ENCODE results near the gene UBTF. TPM values are rescaled to one million over a fixed set of nuclear protein-coding genes. Genes with fewer than 3 reads are reported as not detected.

Gene UBTF
- total RNA-seq, 4 donors from 2014 or later = 65.7 to 71.9 (median 69.3) TPM

DNA sequence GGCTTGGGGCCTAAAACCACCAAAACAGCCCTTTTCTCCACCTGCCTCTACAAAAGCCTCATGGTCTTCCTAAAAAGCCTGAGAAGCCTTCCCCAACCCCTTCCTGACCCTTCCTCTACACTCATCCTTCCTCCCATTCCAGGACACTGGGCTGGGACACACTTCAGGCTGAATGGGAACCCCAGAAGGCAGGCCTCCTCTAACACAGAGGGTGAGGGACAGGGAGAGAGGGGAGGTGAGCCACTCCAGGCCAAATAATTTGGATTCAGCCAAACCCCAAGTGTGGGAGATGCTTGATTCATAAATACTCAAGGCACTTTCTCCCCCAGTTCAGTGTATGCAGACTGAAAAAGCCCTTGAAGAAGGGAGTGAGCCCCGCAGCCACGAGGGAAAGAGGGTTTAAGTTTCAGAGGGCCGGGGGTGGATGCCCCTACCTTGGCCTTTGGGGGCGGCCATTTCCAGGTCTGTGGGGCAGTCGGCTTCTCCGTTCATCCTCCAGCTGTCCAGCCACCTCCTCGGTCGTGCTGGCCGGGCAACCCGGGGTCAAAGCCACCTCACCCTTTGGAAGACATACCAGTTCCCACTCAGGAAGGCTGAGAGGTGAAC is 1.6 kb downstream of the UBTF start:
- WGBS, 2 donors = 3% methylated on average over 8 to 10 of the region's 10 CpGs

DNA sequence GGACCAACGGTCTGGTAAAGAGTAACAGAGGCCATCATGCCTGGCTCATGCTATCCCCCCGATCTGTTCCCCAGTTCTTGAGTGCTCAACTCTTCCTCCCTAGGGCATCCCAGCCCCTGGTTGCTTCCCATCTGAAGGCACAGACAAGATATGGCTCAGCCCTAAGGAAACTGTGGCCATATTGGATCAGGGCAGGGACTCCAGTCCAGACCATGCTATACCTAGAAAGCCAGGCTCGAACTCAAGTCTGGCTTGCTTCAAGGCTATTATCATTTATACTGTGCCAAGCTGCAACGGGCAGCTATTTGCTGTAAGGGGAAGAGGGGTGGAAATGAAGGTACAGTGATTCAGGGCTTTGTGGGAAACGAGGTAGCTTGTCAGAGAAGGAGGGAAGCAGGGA is 2.8 kb downstream of the UBTF start:
- Histone ChIP-seq H3K36me3 (peaks cover 0 to 49% (median 16%) of the 10 kb centered on the region in 3 donors), H3K27ac (peak overlapping the region in 3 of 4 donors; percentile 5 to 99 (median 96)), H3K4me3 (no peak overlapping the region), H3K4me1 (peaks cover 4 to 51% (median 21%) of the 10 kb centered on the region in 4 donors), H3K27me3 (no peaks in the 10 kb centered on the region), H3K9me3 (no peaks in the 10 kb centered on the region)
- TF ChIP-seq POLR2A (IDR thresholded peaks at IDR 0.05) (no peak), EP300 (IDR thresholded peaks at IDR 0.05) (no peak)
- TF ChIP-seq, protein P1, sequence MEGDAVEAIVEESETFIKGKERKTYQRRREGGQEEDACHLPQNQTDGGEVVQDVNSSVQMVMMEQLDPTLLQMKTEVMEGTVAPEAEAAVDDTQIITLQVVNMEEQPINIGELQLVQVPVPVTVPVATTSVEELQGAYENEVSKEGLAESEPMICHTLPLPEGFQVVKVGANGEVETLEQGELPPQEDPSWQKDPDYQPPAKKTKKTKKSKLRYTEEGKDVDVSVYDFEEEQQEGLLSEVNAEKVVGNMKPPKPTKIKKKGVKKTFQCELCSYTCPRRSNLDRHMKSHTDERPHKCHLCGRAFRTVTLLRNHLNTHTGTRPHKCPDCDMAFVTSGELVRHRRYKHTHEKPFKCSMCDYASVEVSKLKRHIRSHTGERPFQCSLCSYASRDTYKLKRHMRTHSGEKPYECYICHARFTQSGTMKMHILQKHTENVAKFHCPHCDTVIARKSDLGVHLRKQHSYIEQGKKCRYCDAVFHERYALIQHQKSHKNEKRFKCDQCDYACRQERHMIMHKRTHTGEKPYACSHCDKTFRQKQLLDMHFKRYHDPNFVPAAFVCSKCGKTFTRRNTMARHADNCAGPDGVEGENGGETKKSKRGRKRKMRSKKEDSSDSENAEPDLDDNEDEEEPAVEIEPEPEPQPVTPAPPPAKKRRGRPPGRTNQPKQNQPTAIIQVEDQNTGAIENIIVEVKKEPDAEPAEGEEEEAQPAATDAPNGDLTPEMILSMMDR (IDR thresholded peaks at IDR 0.05) = no peak
- WGBS, 2 donors = 62 to 70% methylated on average over 5 of the region's 5 CpGs
- DNase-seq (ENCODE audit: low spot score in 2 of 2) = no peak

More for the DNA sequence above, 1.6 kb downstream of the UBTF start:
- peak overlapping the region; percentile 32 to 85 (median 76) for H3K4me3 ChIP-seq
- peaks cover 0 to 38% (median 16%) of the 10 kb centered on the region in 3 donors for H3K36me3 ChIP-seq
- TF ChIP-seq EP300 (IDR thresholded peaks at IDR 0.05) (no peak), POLR2A (IDR thresholded peaks at IDR 0.05) (no peak)
- TF ChIP-seq, protein P1 (IDR thresholded peaks at IDR 0.05) = no peak
- DNase-seq (ENCODE audit: low spot score in 2 of 2) = no peak
- no peaks in the 10 kb centered on the region for H3K9me3 ChIP-seq
- no peaks in the 10 kb centered on the region for H3K27me3 ChIP-seq
- H3K4me1 ChIP-seq = peaks cover 4 to 50% (median 27%) of the 10 kb centered on the region in 4 donors
- H3K27ac ChIP-seq = peak overlapping the region; percentile 95 to 99 (median 98)

DNA sequence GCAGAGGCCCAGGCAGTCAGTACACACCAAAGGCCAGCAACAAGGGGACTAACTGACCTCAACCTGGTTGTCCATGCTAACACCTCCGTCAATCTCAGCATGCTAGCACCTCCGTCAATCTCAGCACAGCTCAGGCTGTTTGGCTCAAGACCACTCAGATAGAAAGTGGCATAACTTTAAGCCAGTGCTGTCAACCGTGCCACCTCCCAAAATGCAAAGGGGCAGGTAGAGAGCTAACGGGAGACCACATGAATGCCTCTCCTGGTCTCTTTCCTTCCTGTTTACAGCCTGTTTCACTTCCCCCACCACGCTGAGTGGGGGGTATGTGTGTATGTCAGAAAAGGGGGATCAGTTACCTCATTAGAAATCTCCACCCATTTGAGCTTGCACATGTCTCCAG is 3.3 kb downstream of the UBTF start:
- peaks cover 0 to 54% (median 20%) of the 10 kb centered on the region in 3 donors for H3K36me3 ChIP-seq
- WGBS, 2 donors = 70 to 74% methylated on average over 5 of the region's 5 CpGs
- H3K27ac ChIP-seq = peak overlapping the region in 2 of 4 donors; percentile 96 to 99

DNA sequence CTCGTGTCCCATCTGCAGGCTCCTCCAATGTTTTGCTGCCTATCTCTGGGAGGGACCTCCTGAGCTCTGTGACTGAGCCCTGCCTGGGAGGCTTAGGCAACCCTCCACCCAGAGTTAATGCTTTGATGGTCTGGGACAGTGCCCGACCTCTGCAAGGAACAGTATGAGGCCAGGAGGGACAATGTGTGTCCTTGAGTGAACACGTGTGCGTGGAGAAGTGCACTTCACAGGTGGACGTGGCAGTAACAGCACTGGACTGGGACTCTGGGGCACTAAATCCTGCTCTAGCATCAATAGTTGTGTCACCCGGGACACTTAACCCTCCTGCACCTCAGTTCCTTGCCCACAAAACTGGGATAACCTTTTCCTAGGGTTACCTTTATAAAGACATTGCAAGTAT is 4.6 kb downstream of the UBTF start:
- no peak overlapping the region for H3K27ac ChIP-seq
- H3K4me1 ChIP-seq = peaks cover 4 to 69% (median 29%) of the 10 kb centered on the region in 4 donors
- no peaks in the 10 kb centered on the region for H3K9me3 ChIP-seq
- no peak for DNase-seq (ENCODE audit: low spot score in 2 of 2)
- TF ChIP-seq POLR2A (IDR thresholded peaks at IDR 0.05) (no peak), EP300 (IDR thresholded peaks at IDR 0.05) (no peak)
- TF ChIP-seq, protein P1 (IDR thresholded peaks at IDR 0.05) = no peak
- H3K4me3 ChIP-seq = no peak overlapping the region
- H3K36me3 ChIP-seq = peaks cover 0 to 64% (median 20%) of the 10 kb centered on the region in 3 donors
- H3K27me3 ChIP-seq = no peaks in the 10 kb centered on the region
- WGBS, 2 donors = 84 to 92% methylated on average over 6 of the region's 6 CpGs

More for the DNA sequence above, 3.3 kb downstream of the UBTF start:
- no peak overlapping the region for H3K4me3 ChIP-seq
- no peaks in the 10 kb centered on the region for H3K9me3 ChIP-seq
- H3K27me3 ChIP-seq = no peaks in the 10 kb centered on the region
- TF ChIP-seq EP300 (IDR thresholded peaks at IDR 0.05) (no peak), POLR2A (IDR thresholded peaks at IDR 0.05) (no peak)
- TF ChIP-seq, protein P1 (IDR thresholded peaks at IDR 0.05) = no peak
- DNase-seq (ENCODE audit: low spot score in 2 of 2) = no peak
- peaks cover 4 to 57% (median 20%) of the 10 kb centered on the region in 4 donors for H3K4me1 ChIP-seq

DNA sequence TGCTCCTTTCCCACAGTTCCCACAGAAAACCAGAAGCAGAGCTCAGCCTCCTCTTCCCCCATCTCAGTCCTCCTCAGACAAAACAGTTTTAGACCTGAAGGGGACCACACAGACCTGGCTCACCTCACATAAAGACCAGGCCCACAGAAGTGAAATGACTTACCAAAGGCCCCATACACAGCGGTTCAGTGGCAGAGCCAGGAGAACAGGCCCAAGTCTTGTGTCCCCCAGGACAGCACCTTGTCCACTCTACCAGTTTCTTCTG is 5.3 kb downstream of the UBTF start:
- H3K4me1 ChIP-seq = peaks cover 4 to 70% (median 29%) of the 10 kb centered on the region in 4 donors
- WGBS, 2 donors = 91 to 92% methylated on average over 1 of the region's 1 CpG

More for the DNA sequence above, 5.3 kb downstream of the UBTF start:
- Histone ChIP-seq H3K27me3 (no peaks in the 10 kb centered on the region), H3K9me3 (no peaks in the 10 kb centered on the region), H3K4me3 (no peak overlapping the region), H3K27ac (no peak overlapping the region), H3K36me3 (peaks cover 1 to 71% (median 20%) of the 10 kb centered on the region in 3 donors)
- DNase-seq (ENCODE audit: low spot score in 2 of 2) = no peak
- TF ChIP-seq EP300 (IDR thresholded peaks at IDR 0.05) = no peak
- no peak for TF ChIP-seq POLR2A (IDR thresholded peaks at IDR 0.05)
- TF ChIP-seq, protein P1 (IDR thresholded peaks at IDR 0.05) = no peak
